Vagina (tissue), 2 donors: ENCODE results near the gene LHX6.

Experiments
- CTCF ChIP-seq, 3 experiments: fragments of 450-650 bp in 2 of 3; fragments of 200-600 bp in 1 of 3; sonication (generic) in 1 of 3; IDR thresholded peaks; one replicate each; pipeline ENCODE4 v1.5.1; 2017 to 2019; ENCODE audit warnings: antibody characterized with exemption in 3 of 3, mild to moderate bottlenecking in 2 of 3, moderate library complexity in 2 of 3
- POLR2A ChIP-seq, 2 donors: fragments of 450-650 bp; IDR thresholded peaks; one replicate each; pipeline ENCODE4 v1.6.1; 2017; ENCODE audit warnings: antibody characterized with exemption in 2 of 2, mild to moderate bottlenecking in 2 of 2, moderate library complexity in 2 of 2
- POLR2AphosphoS5 ChIP-seq, 2 donors: sonication (generic); formaldehyde crosslinking; IDR thresholded peaks; one replicate each; pipeline ENCODE4 v1.9.0; 2017; ENCODE audit warnings: antibody characterized with exemption in 2 of 2, mild to moderate bottlenecking in 2 of 2, low read depth in 1 of 2; ENCODE audit not compliant: insufficient read depth in 1 of 2

GRCh38 chr9:122232796-122233306 is 4.1 kb upstream of the LHX6 start:
- no peak for TF ChIP-seq CTCF (IDR thresholded peaks at IDR 0.05)
- TF ChIP-seq POLR2A (IDR thresholded peaks at IDR 0.05): no peak
- no peak for TF ChIP-seq POLR2AphosphoS5 (IDR thresholded peaks at IDR 0.05; ENCODE audit: insufficient read depth in 1 of 2, low read depth in 1 of 2)
